HS-5 (cell line): ENCODE measurements around the gene OLIG3.

Source experiments
- DNase-seq: peaks from one replicate; pipeline ENCODE4 v3.0.0-alpha.2; 2012; ENCODE audit warnings: low read depth

Gene OLIG3

DNA sequence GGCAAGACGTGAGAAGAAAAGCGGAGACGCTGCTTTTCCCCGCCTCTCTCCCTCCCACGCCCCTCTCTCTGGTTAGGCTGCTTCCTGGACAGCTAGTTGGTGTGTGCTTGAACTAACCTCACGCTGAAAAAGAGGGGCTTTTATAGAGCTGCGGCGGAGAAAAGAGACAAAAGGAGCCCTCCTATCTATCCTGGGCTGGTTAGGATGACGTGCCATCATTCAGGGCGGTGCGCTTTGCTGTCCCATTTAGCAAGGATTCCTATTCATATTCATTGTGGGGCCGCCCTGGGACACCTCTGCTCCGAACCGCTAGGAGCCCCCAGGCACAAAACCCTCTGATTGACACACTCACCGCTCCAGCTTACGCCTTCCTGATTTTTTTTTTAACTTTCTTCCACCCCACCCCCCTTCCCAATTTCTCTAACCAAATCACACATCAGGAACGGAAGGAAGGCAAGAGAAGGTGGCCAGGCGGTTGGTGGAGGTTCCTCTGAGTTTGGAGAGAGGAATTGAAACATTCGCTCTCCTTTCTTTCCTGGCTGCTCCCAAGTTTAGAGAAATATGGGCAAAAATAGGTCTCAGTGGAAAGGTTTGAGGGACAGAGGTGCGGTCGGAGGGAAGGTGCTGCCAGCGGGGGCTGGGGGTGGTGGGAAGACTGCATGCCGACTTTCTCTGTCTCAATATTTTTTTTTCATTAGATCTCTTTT, at the start of gene OLIG3:
Gene OLIG3, minus strand, starts transcription at position 114 of the 707 bp plus-strand sequence. CDS start 224 bp downstream, outside the sequence.
- no peak for DNase-seq

DNA sequence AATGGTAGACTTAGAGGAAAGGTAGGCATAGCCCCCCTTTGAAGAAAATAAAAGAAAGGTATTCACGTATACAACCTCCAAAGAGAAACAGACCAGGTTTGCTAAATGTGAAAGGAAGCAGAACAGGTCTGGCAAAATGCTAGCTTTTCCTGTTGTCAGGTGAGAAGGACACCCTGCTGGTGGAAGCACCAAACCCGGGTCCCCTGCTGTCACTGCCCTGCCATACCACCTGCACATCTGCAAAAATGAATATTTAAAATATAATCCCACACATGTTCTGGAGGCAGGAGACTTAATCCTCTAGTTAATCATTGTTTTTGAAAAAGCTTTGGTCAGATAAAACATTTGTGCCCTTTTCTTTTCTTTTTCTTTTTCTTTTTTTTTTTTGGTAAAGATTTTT, 48.9 kb upstream of the OLIG3 start:
- DNase-seq, result no peak

DNA sequence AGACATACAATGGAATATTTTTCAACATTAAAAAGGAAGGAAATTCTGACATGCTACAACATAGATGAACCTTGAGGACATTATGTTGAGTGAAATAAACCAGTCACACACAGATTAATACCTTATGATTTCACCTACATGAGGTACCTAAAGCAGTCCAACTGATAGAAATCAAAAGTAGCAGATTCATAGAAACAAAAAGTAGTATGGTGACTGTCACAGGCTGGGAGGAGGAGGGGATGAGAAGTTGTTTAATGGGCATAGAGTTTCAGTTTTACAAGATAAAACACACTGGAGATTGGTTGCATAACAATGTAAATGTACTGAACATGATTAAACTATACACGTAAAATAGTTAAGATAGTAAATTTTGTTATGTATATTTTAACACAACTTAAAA, 48.5 kb upstream of the OLIG3 start:
- DNase-seq, result no peak

DNA sequence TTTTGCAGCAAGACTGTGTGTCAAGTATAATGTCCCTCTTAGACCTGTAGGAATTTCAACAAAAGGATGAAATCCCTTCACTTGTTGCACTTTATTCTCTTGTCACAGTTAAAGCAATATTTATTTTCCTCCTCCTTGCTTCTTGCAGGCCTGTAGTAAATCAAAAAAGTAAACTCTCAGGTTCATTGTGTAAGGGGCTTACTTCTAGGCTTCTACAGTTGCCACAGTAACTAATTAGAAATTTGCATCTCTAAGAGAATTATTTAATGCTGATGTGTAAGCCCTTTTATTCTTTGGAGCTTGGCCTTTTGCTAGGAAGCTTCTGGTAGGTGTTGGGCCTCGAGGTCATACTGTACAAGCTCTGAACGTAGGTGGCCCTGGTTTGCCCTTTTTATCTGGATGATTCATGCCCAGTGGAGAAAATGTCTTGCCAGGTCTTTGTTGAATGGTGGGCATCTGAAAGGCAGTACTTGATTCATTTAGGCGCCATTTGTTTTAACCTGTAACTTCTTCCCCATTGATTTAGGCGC, 47.4 kb upstream of the OLIG3 start:
- no peak for DNase-seq

DNA sequence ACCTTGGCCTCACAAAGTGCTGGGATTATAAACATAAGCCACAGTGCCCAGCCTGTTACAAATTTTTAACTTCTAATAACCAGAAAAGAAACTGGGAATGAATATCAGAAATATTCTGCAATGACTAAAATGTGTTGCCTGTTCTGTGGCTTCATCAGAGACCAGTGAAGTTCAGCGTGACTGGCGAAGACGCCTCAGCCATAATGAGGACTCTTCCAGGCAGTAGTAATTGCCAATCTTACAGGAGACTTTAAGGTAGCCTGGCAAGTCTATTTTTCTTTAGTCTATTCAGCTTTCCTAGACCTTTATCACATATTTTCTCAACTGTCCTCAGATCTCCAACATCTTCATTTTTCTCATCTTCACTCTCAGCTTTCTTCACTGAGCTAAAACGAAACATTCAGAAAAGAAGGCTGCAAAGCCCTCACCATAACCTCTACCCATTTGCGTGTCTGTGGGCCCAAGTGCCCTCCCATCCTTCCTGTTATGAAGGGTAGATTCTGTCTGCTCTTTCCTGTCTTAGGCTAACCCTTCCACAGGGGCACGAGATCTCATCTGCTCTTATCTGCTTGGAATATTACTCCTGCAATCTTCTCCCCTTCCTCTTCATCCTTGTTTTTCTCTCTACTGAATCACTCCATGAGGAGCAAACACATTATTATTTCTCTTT, 42.0 kb upstream of the OLIG3 start:
- no peak for DNase-seq

DNA sequence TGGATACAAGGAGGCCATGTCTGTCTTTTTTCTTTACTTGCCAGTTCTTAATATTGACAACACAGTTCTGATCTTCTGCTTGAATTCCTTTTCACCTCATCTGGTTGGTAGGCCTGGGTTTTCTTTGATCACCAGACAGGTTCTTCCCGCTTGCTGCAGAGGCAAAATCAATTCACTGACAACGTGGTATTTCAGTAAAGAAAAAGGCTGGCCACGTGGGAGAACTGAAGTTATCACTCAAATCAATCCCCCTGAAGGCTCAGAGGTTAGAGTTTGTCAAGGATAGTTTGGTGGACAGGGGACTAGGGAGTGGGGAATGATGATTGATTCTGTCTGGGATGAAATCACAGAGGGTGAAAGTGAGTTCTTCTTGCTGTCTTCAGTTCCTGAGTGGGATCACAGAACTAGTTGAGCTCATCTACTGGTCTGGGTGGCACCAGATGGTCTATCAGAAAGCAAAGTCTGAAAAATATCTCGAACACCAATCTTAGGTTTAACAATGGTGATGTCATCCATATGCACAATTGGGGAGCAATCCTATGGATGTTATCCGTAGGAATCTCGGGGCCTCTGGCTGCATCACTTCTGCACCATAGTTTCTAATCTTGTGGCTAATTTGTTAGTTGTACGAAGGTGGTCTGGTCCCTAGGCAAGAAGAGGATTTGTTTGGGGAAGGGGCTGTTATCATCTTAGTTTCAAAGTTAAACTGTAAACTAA, 37.3 kb upstream of the OLIG3 start:
- DNase-seq, result no peak

DNA sequence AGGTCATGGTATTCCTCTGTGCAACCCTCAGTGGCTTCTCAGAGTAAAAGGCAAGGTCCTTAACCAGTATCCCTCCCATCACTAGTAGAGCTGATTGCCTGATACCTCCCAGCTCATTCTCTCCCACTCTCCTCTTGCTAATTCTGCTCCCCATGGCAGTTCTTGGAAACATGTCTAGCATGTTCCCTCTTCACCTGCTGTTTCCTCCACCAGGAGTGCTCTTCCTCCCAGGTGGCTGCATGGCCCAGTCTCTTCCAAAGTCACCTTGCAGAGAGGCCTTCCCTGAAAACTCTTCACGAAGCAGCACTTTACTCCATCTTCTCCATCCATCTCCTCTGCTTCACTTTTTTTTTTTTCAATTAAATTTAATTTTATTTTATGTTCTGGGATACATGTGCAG, 36.2 kb upstream of the OLIG3 start:
- no peak for DNase-seq

DNA sequence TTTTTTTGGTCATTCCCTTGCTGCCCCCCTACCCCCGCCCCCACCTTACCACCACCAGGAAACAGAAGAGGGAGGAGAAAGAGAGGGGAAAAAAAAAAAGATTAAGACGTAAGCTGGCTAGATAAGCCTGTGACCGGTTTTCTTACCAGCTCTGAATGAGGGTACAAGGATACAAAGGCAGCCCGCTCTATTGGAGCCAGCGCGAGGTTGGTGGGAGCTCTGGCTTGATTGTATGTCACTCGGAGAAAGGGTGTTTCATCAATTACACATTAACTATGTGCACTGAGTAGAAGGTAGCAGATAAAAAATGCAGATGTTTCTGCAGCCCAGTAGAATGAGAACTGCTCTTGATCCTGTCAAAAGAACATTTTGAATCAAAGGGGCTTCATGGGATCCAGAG, 28.6 kb upstream of the OLIG3 start:
- DNase-seq, result no peak

DNA sequence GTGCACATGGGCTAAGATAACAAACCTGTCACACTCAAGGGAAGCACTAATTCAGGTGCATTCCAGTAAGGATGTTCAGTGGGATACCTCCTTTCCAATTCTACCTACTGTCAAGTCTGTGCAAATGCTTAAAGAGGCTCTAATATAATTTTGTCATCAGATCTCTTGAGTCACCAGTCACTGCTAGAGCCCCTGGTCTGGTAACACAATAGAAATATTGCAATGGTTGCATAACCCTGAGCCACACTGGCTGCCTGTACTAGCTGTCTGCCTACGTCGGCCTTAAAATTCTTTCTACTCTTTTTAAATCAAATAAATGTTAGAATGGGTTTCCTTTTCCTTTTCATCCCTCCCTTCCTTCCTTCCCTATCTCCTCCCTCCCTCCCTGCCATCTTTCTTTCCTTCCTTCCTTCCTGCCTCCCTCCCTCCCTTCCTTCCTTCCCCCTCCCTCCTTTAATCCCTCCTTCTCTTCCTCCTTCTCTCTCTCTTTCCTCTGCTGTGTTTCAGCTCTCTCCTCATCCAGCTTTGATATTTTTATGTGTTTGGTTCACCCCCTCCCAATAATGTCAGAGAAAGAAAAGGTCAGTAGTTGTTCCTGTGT, 28.1 kb upstream of the OLIG3 start:
- DNase-seq, result no peak

DNA sequence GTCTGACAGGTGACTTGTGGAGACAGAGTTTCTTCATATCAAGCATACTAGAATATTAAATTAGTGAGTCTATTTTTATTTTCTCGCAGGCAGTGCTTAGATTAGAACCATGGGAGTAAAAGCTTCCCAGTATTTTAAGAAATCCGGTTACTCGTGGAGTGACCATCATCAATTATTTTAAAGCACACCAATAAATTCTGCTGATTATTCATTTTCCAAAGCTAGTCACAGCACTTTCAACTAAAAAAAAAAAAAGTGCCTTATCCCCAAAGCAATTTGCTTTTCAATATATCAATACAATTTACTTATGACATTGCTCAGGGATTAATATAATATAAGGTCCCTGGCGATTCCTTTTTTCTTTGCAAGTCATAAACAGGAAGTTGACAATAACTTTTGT, 26.3 kb upstream of the OLIG3 start:
- no peak for DNase-seq

DNA sequence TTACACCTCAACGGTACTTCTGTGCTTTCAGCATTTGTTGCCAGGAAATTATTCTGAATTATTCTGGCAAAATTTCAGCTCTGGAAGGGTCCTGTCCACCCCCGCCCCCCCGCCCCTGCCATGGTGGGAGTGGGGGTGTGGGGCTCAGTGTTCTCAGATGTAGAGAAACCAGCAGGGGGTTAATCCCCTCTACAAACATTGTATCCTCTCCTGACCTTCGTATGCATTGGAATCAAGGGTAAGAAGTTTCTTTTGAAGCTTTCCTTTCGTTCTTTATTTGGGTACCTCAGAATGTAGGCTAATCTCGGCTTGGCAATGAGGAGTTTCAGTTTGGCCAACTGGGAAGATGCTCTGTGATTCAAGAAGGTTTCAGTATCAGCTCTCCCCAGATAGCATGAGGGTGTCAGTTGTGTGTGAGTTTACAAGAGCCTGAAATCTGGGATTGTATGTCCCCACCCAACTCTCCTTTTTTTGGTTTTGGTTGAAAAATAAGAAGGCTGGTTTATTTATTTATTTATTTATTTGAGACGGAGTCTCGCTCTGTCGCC, 25.5 kb upstream of the OLIG3 start:
- DNase-seq, result no peak

DNA sequence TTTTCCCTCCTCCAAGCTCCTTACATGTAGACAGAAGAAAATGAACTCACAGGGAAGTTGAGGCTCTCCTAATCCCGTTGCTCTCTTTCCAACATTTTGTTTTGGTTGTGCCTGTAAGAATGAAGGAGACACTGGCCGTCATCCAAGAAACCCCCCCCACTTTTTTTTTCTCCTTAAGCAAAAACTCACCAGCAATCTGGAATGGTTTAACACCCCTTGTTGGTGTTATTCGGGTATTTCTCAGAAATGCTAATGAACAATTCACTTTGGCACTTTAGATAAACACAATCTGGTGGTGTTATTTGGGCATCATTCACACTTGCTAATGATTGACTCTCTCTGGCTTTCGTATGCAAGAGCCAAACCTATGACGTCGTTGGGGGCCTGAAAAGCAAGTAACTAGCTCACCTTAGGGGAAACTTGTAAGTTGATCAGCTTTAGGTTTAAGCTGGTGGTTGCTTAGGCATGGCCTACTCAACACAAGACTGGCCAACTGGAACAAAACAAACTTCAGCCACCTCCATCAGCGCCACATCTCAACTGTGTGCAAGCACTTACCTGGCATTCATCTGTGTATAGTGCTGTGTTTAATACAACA, 24.3 kb upstream of the OLIG3 start:
- DNase-seq, result no peak

DNA sequence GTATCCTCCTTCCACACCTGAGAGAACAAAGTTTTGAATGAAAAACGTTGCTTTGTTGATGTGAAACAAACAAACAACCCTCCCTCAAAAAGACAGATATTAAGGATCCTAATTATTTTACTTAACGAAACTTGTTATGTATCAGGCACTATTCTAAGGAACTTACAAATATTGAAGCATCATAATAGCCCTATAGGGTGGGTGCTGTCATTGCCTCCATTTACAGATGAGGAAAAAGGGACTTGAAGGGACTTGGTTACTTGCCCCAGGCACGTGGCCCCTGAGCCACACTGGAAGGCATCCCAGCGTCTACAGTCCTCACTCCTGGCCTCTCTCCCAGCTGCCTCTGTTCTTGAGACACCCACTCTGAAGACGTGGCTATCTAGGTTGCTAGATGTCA, 20.2 kb upstream of the OLIG3 start:
- DNase-seq, result no peak

DNA sequence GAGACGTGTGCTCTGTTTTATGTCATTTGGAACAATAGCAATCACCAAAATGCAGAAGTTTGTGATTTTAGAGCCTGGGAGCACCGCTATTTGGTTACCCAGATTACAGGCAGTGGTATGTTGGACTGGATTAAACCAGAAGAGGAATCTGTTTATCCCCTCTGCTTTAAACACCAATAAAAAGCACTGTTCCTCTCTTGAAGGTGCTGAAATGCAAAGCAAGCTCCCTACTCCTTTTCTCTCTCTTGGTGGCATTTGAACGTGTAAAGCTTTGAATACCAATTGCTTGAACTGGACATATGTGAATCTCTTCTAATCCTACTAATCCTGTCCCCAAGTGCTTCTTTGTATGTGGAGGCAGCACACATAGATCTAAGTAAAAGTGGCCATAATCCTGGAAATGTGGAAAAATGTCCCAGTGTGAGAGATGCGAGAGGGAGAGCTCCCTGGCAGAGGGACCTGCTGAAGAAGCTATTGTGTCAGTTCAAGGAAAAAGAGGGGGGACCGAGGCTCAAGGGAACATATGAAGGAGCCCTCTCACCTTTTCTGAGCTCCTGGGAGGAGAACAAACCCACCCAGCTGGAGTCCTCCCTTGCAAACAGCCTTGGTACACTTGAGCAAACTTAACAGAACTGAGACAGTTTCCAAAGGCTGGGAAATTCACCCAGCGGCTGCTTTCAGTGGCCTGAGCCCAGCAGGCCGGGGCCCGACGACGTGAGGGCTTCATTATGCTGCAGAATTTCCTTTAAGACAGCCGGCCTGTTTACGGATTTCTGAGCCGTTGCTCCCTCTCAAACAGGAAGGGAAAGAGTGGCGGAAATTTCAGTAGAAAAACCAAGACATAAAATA, 18.8 kb upstream of the OLIG3 start:
- DNase-seq, result no peak

DNA sequence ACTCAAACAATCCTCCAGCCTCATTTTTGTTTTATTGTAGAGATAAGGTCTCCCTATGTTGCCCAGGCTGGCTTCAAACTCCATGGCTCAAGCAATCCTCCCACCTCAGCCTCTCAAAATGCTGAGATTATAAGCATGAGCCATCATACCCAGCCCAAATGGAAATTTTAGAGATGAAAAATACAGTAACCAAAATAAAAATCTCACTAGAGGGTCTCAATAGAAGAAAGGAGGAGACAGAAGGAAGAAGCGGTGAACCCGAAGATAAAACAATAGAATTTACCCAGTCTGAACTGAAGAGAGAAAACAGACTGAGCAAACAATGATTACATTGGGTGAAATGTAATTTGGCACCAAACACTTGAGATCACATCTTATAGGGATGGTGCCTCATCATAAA, 16.7 kb upstream of the OLIG3 start:
- DNase-seq, result no peak

DNA sequence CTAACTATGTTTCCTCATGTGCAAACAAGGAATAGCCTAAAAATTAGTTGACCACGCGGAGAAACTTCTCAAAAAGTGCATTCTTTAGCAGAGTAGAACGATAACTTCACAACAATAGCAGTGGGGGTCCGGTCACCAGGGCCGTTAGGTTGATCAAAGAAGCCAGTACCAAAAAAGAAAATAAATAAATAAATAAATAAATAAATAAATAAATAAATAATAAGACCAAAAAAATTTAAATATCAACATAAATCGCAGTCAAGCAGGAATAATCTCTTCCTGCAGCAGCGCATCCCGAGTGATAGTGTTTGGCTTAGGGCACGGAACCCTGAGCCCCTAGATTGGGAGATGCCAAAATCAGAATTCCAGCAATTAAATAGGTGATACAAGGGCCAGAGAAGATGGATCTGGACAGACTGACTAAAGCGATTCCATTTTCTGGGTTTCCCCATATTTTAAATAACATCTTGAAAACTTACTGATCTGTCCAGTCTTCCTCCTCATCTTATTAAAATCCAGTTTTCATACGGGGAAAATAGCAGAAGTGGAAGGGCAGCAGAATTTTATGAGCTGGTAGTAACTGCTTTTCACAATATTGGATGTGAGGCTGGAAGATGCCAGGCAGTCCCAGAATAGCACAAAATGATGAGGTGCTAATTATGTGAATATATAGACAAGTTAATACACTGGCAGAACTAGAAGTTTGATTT, 4.4 kb upstream of the OLIG3 start:
- no peak for DNase-seq

DNA sequence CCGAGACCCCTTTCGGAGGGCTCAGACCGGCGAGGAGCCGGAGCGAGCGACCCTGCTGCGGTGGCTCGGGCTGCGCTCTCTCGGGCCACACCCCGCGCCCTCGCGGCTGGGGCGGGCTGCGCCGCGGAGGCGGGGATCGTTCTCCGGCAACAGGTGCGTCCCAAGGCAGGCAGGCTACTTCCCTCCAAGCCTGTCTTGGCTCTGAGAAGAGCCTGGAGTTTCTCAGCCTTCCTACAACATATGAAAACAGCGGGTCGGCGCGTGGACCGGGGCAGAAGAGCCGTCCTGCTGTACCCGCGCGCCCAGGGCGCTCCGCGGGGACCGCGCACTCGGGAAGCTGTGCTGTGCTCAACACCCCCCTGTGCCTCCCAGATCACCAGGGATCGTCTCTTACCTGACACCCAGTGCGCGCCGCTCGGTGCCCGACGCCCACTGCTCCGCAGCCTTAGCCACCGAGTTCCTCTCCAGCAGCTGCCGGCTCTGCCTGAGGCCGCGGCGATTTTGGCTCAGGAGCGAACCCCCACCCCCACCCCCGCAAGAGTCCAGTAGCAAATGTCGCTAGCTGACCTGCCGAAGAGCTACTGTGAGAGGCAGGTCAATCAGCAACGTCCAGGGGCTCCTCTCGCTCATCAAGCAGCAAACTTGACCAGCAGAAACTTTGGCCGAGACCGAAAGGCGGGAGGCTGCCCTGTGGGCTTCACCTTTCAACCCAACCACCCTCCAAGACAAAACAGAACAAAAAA, 3.7 kb upstream of the OLIG3 start:
- no peak for DNase-seq

DNA sequence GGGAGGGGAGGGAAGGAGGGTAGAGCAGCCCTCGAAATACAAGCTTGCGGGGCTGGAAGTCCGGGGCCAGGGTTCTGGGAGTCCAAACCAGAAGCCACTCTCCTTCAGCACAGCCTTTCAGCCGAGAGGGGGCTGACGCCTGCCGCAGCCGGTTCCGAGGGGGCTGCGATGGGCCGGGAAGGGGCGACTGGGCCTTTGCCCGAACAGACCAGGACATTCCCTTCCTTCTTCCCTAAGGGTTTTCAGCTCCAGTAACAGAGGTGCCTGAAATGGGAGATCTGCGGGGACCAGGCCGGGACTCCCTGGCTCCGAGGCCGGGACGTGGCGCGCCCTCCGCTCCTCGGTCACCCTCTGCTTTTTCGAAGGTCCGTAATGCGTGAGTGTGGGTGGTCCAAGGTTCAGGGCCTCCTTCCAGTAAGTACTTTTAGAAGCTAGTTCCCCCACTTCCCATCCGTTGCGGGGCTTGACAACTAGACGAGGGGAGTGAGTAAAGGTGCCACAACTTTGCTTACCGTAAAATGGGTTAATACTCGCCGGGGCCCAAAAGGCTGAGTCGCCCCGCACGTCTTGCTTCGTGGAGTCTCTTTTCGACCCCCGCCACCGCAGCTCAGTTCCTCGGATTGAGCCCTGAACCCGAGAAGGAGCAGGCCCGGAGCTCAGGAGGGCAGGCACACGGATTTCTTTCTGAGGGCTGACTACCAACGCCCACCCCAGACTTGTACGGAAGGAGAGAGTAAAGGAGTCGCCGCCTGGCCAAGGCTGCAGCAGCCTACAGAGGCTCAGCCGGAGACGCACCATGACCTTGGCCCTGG, 2.9 kb upstream of the OLIG3 start:
- no peak for DNase-seq

DNA sequence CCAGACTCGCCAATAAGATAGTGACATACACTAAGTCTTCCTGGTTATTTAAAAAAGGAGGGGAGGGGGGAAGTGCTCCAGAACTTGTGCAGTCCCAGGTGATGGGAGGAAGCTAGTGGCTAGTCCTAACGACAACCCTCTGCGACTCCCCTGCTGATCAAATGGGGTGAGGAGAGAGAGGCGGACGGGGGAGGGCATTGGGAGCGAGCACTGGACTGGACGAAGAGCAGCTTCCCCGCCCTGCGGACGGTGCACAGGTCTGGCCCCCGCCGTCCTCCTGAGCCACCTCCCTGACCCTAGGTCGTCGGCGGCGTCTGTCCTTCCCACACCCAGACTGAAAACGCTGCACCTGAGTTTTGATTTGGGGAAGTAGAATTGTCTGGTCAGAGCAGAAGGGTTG, 2.2 kb upstream of the OLIG3 start:
- no peak for DNase-seq
